Liver (tissue), 9 donors: ENCODE measurements around the gene NTPCR. TPM values are rescaled to one million over a fixed set of nuclear protein-coding genes. Genes with fewer than 3 reads are reported as not detected.

Source experiments
- DNase-seq: peaks from one replicate; pipeline ENCODE4 v3.0.0-alpha.2; 2017; ENCODE audit warnings: low spot score
- H3K27ac ChIP-seq, 2 donors: one replicate each; pipeline ENCODE4 v1.7.0; 2013; ENCODE audit warnings: inconsistent platforms in 2 of 2, low read length in 2 of 2, control low read depth in 1 of 2, low read depth in 1 of 2, mild to moderate bottlenecking in 1 of 2
- H3K27me3 ChIP-seq, 4 donors: one replicate each; pipeline versions ENCODE4 v1.6.1 to v1.7.0; 2013; ENCODE audit warnings: low read length in 3 of 4, inconsistent platforms in 1 of 4, mild to moderate bottlenecking in 1 of 4, moderate library complexity in 1 of 4; ENCODE audit not compliant: control insufficient read depth in 4 of 4, insufficient read depth in 4 of 4
- H3K36me3 ChIP-seq, 4 donors: one replicate each; pipeline versions ENCODE4 v1.6.1 to v1.7.0; 2013; ENCODE audit warnings: low read length in 3 of 4, mild to moderate bottlenecking in 3 of 4, low read depth in 1 of 4, moderate library complexity in 1 of 4; ENCODE audit not compliant: control insufficient read depth in 4 of 4, insufficient read depth in 3 of 4
- H3K4me1 ChIP-seq, 4 donors: one replicate each; pipeline versions ENCODE4 v1.6.1 to v1.7.0; 2013; ENCODE audit warnings: low read length in 3 of 4, mild to moderate bottlenecking in 3 of 4, moderate library complexity in 1 of 4; ENCODE audit not compliant: control insufficient read depth in 4 of 4, insufficient read depth in 4 of 4
- H3K4me3 ChIP-seq, 3 donors: one replicate each; pipeline versions ENCODE4 v1.6.1 to v1.7.0; 2013; ENCODE audit warnings: low read length in 3 of 3, control low read depth in 1 of 3, low read depth in 1 of 3, mild to moderate bottlenecking in 1 of 3
- H3K9ac ChIP-seq, 2 donors: one replicate each; pipeline ENCODE4 v1.7.0; 2013; ENCODE audit warnings: low read length in 2 of 2, mild to moderate bottlenecking in 2 of 2, moderate library complexity in 2 of 2, control low read depth in 1 of 2, low read depth in 1 of 2
- H3K9me3 ChIP-seq, 4 donors: one replicate each; pipeline versions ENCODE4 v1.6.1 to v1.7.0; 2013; ENCODE audit warnings: low read length in 3 of 4; ENCODE audit not compliant: control insufficient read depth in 4 of 4
- ATF3 ChIP-seq: IDR thresholded peaks from 2 replicates; pipeline ENCODE4 v1.6.1; 2016; ENCODE audit warnings: antibody characterized with exemption
- CTCF ChIP-seq: fragments of 150-350 bp; IDR thresholded peaks from 2 replicates; pipeline ENCODE4 v1.5.1; 2017; ENCODE audit warnings: improper control_type of control experiment, low read depth, low read length; ENCODE audit not compliant: missing input control
- EGR1 ChIP-seq, 2 donors: IDR thresholded peaks; 2 replicates each; pipeline ENCODE4 v1.6.1; 2016 to 2018; ENCODE audit warnings: antibody characterized with exemption in 2 of 2, low read depth in 2 of 2
- FOXA1 ChIP-seq: IDR thresholded peaks from 2 replicates; pipeline ENCODE4 v1.6.1; 2016; ENCODE audit warnings: antibody characterized with exemption
- FOXA2 ChIP-seq: IDR thresholded peaks from 2 replicates; pipeline ENCODE4 v1.6.1; 2016; ENCODE audit warnings: antibody characterized with exemption
- GABPA ChIP-seq, 2 donors: IDR thresholded peaks in 1 of 2; conservative IDR thresholded peaks in 1 of 2; 2 replicates each; pipeline ENCODE4 v1.6.1; 2016; ENCODE audit warnings: antibody characterized with exemption in 2 of 2, mild to moderate bottlenecking in 1 of 2, moderate library complexity in 1 of 2
- HNF4A ChIP-seq, 2 donors: conservative IDR thresholded peaks; 2 replicates each; pipeline ENCODE4 v1.6.1; 2016; ENCODE audit warnings: antibody characterized with exemption in 2 of 2, mild to moderate bottlenecking in 2 of 2
- HNF4G ChIP-seq: IDR thresholded peaks from 2 replicates; pipeline ENCODE4 v1.6.1; 2016; ENCODE audit warnings: antibody characterized with exemption
- MAX ChIP-seq: IDR thresholded peaks from 2 replicates; pipeline ENCODE4 v1.6.1; 2016; ENCODE audit warnings: antibody characterized with exemption
- RXRA ChIP-seq, 2 donors: IDR thresholded peaks; 2 replicates each; pipeline ENCODE4 v1.6.1; 2017 to 2018; ENCODE audit warnings: antibody characterized with exemption in 2 of 2, mild to moderate bottlenecking in 1 of 2
- SP1 ChIP-seq: IDR thresholded peaks from 2 replicates; pipeline ENCODE4 v1.6.1; 2018; ENCODE audit warnings: antibody characterized with exemption, mild to moderate bottlenecking
- TAF1 ChIP-seq: conservative IDR thresholded peaks from 2 replicates; pipeline ENCODE4 v1.6.1; 2016; ENCODE audit warnings: antibody characterized with exemption, mild to moderate bottlenecking
- YY1 ChIP-seq: IDR thresholded peaks from 2 replicates; pipeline ENCODE4 v1.6.1; 2016; ENCODE audit warnings: antibody characterized with exemption, mild to moderate bottlenecking
- ZBTB33 ChIP-seq: IDR thresholded peaks from 2 replicates; pipeline ENCODE4 v1.6.1; 2016; ENCODE audit warnings: antibody characterized with exemption
- WGBS: extraction: QIAGEN DNeasy Blood & Tissue Kit; methylation state at CpG from one replicate; pipeline ENCODE4 v1.1.7; 2013; 5-methylcytosine and 5-hydroxymethylcytosine counted together
- polyA plus RNA-seq, 2 donors: library from polyadenylated mRNA; stranded (reverse) in 1 of 2; unstranded in 1 of 2; fragments of 200-250 nt in 1 of 2; fragments of >200 nt in 1 of 2; fragmentation: Nextera tagmentation in 1 of 2; extraction: Ambion mirVana in 1 of 2; gene quantifications; one replicate each; pipeline versions ENCODE4 v1.2.1 to v1.2.3, GENCODE V29; 2013 to 2015
- total RNA-seq, 2 donors: library from RNA; depleted of rRNA; stranded (reverse); fragments of >200 nt; gene quantifications; one replicate each; pipeline ENCODE4 v1.2.3, GENCODE V29; 2014
- donor health status: healthy.
- donor health status: healthy.
- donor health status: healthy.
- donor health status: healthy.
- donor health status: healthy.

The NTPCR gene
- total and polyA plus RNA-seq, 4 donors = 7.2 to 37.2 (median 19.2) TPM

- no peak for TF ChIP-seq HNF4G
Observed at GRCh38 chr1:232978091-232978634, 27.8 kb downstream of the NTPCR start (continued).

- H3K27me3 ChIP-seq = no peaks in the 10 kb centered on the region
- no peak for DNase-seq
- H3K9me3 ChIP-seq = peaks cover 0 to 2% (median under 1%) of the 10 kb centered on the region in 4 donors
- no peak overlapping the region for H3K4me3 ChIP-seq
- no peak overlapping the region for H3K9ac ChIP-seq
- 81% methylated on average over 4 of the region's 4 CpGs for WGBS
- no peak overlapping the region for H3K27ac ChIP-seq
- no peak for TF ChIP-seq ATF3
- TF ChIP-seq TAF1 = no peak
- TF ChIP-seq EGR1 (IDR thresholded peaks at IDR 0.05; ENCODE audit: low read depth in 2 of 2) = no peak
- TF ChIP-seq RXRA (IDR thresholded peaks at IDR 0.05) = no peak
- TF ChIP-seq FOXA2 = no peak
- no peak for TF ChIP-seq GABPA (IDR thresholded peaks at IDR 0.05 in 1 of 2, conservative IDR thresholded peaks at IDR 0.05 in 1 of 2)
- TF ChIP-seq SP1 = no peak
- no peak for TF ChIP-seq MAX
- no peaks in the 10 kb centered on the region for H3K4me1 ChIP-seq
- H3K36me3 ChIP-seq = peaks cover 0 to 26% (median 8%) of the 10 kb centered on the region in 4 donors
Observed at GRCh38 chr1:232978815-232979214, 28.4 kb downstream of the NTPCR start.

- Histone ChIP-seq H3K36me3 (peaks cover 0 to 22% (median 8%) of the 10 kb centered on the region in 4 donors), H3K9me3 (no peaks in the 10 kb centered on the region), H3K9ac (no peak overlapping the region), H3K4me3 (no peak overlapping the region), H3K27ac (no peak overlapping the region), H3K4me1 (no peaks in the 10 kb centered on the region), H3K27me3 (no peaks in the 10 kb centered on the region)
- 99% methylated on average over 6 of the region's 6 CpGs for WGBS
- TF ChIP-seq EGR1 (IDR thresholded peaks at IDR 0.05; ENCODE audit: low read depth in 2 of 2) = no peak
- DNase-seq = no peak
Observed at GRCh38 chr1:232979558-232979957, 29.1 kb downstream of the NTPCR start.

- Histone ChIP-seq H3K36me3 (peaks cover 0 to 15% (median 8%) of the 10 kb centered on the region in 4 donors), H3K4me3 (no peak overlapping the region), H3K27ac (no peak overlapping the region), H3K9ac (no peak overlapping the region), H3K9me3 (no peaks in the 10 kb centered on the region), H3K27me3 (no peaks in the 10 kb centered on the region), H3K4me1 (no peaks in the 10 kb centered on the region)
- no peak for DNase-seq
- TF ChIP-seq ZBTB33 (no peak), HNF4A (conservative IDR thresholded peaks at IDR 0.05) (no peak), FOXA1 (no peak), HNF4G (no peak), GABPA (IDR thresholded peaks at IDR 0.05 in 1 of 2, conservative IDR thresholded peaks at IDR 0.05 in 1 of 2) (no peak), YY1 (no peak), TAF1 (no peak), CTCF (no peak)
- WGBS = 84% methylated on average over 13 of the region's 13 CpGs
Observed at GRCh38 chr1:232980355-232980978, 30.1 kb downstream of the NTPCR start.
